GM12892 (cell line): Measurements from ENCODE around the gene CYP2J2. TPM values are rescaled to one million over a fixed set of nuclear protein-coding genes. Genes with fewer than 3 reads are reported as not detected.
"Not testable (repeated sequence)": the region's sequence is repeated elsewhere in the genome, so short reads cannot be mapped to it uniquely, and the experiment has no call there.

ENCODE experiments used
- DNase-seq: peaks from one replicate; pipeline ENCODE4 v3.0.0; 2011; ENCODE audit not compliant: insufficient read length
- FAIRE-seq: peaks from 2 replicates; lab custom pipeline; 2011; peaks lifted over from hg19 to GRCh38; lab: Jason Lieb, UNC
- POLR2A ChIP-seq: IDR thresholded peaks from 2 replicates; pipeline ENCODE4 v1.6.1; 2011; ENCODE audit warnings: low read depth, low read length, control low read depth
- POLR2AphosphoS5 ChIP-seq: IDR thresholded peaks from 2 replicates; pipeline ENCODE4 v1.6.1; 2011; ENCODE audit warnings: low read depth, low read length, control low read depth
- TAF1 ChIP-seq: IDR thresholded peaks from 2 replicates; pipeline ENCODE4 v1.6.1; 2011; ENCODE audit warnings: low read depth, mild to moderate bottlenecking, control low read depth, low read length, borderline replicate concordance
- polyA plus RNA-seq: library from polyadenylated mRNA; unstranded; fragments of >200 nt; gene quantifications from one replicate; pipeline ENCODE4 v1.2.1, GENCODE V29; 2012; ENCODE audit warnings: missing spikeins, inconsistent platforms; ENCODE audit not compliant: missing spikeins

The CYP2J2 gene, protein sequence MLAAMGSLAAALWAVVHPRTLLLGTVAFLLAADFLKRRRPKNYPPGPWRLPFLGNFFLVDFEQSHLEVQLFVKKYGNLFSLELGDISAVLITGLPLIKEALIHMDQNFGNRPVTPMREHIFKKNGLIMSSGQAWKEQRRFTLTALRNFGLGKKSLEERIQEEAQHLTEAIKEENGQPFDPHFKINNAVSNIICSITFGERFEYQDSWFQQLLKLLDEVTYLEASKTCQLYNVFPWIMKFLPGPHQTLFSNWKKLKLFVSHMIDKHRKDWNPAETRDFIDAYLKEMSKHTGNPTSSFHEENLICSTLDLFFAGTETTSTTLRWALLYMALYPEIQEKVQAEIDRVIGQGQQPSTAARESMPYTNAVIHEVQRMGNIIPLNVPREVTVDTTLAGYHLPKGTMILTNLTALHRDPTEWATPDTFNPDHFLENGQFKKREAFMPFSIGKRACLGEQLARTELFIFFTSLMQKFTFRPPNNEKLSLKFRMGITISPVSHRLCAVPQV
- polyA plus RNA-seq, result not detected

DNA sequence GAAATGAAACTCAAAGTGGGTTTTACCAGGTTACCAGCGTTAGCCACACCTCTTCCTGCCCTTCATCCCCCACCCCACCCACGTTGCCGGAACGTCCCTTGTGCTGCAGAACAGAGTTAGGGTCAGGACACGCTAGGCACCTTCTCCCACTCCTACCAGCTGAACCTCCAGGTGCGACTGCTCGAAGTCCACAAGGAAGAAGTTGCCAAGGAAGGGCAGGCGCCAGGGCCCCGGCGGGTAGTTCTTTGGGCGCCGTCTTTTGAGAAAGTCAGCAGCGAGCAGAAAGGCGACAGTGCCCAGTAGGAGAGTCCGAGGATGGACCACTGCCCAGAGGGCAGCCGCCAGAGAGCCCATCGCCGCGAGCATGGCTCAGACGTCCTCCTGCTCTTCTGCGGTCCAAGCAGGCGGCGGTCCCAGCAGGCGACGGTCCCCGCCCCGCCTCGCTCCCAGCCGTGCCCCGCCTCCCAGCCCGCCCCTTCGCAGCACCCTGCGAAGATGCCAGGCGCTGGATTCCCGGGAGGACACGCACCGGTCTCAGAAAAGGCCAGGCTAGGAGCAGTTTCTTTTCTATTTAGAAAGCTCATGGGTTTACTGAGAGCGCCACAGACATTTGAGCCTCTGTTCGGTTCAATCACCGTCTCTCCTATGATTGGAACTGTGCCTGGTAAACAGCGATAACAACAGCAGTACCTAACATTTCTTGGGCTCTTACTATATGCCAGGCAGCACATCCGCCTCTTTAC, at the start of gene CYP2J2:
TSS of gene CYP2J2 (minus strand) at position 393 of the 743 bp plus-strand sequence. CDS start at position 366, 27 bp downstream.
- no peak for TF ChIP-seq TAF1
- no peak for TF ChIP-seq POLR2A
- TF ChIP-seq POLR2AphosphoS5, result no peak
- FAIRE-seq, result no peak
- DNase-seq, result no peak

DNA sequence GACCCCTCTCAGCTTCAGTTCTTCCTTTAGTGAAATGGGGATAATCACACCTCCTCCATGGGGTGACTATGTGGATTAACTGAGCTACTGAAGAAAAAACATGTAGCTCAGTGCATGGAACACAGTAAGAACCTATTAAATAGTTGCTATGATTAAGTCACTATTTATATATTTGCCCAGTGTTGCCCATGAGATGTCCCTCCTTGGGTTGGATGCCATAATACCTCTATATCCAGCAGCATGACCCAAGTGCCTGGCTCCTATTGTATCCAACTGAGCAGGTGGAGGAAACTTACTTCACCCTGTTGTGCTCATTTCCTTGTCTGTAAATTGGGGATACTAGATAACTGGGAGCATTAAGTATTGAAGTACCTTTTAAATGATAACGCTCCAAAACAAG, 47.1 kb upstream of the CYP2J2 start:
- TF ChIP-seq POLR2A (no peak), POLR2AphosphoS5 (no peak), TAF1 (no peak)
- FAIRE-seq (no peak), DNase-seq (no peak)

DNA sequence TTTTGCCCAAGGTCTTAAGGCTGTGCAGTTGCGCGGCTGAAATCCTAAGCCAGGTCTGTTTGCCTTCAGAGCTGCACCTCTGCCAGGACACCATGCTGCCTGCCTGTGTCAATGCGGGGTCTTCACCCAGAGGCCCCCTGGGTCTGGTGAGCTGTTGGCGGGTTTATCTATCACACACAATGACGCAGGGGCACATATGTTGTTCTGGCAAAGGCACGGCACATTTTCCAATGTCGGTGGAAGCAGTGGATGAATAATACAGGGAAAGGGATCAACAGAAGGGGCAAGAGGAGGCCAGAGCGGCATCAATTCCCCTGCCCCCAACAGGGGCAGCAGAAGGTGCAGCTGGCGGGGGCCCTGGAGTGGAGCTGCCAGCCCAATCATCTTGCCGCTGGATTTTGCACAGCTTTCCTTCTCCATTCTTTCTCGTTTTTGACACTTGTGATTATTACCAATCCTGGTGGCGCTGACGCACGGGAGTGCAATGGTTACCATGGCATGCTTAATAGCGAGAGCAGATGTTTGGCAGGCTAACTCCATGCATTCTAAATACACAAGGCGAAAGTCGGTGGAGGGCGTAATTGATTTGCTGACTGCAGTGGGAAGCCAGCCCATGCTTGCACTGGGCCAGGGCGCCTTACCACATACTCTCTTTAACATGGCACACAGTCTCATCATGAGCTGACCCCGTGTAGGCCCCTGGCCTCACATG, 45.8 kb upstream of the CYP2J2 start:
- DNase-seq (no peak), FAIRE-seq (no peak)
- TF ChIP-seq POLR2AphosphoS5 (no peak), POLR2A (no peak), TAF1 (no peak)

DNA sequence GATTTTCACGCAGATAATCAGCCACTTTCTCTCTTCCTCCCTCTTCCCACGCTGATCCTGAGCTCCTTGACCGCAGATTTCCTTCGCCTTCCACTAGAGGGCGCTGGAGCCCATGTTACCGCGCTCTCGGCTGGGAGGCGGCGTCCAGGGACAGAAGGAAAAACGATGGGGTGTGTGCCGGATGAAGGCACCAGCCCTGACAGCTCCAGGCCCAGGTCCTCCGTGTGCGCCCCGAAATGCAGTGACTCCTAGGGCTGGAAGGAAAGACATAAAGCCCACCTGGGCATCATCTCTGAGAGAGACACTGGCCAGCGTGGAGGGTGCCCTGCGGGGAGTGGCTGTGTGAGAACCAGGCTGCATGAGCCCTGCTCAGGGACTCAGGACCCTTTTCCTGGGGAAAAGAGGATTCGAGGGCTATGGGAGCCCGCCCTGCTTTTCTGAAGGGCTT, 44.9 kb upstream of the CYP2J2 start:
- TF ChIP-seq TAF1 (no peak), POLR2A (no peak), POLR2AphosphoS5 (no peak)
- peak; percentile 73 for FAIRE-seq
- DNase-seq, result peak; percentile 42

- not testable (repeated sequence) for DNase-seq, FAIRE-seq
Measured at GRCh38 chr1:59969542-59970175, 43.1 kb upstream of the CYP2J2 start.

DNA sequence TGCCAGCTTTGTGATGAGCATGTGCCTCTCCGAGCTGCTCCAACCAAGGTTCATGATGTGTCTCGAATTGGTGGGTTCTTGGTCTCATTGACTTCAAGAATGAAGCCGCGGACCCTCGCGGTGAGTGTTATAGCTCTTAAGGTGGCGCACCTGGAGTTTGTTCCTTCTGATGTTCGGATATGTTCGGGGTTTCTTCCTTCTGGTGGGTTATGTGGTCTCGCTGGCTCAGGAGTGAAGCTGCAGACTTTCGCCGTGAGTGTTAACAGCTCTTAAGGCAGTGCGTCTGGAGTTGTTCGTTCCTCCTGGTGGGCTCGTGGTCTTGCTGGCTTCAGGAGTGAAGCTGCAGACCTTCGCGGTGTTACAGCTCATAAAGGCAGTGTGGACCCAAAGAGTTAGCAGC, 42.2 kb upstream of the CYP2J2 start:
- DNase-seq, FAIRE-seq: not testable (repeated sequence)

- TF ChIP-seq POLR2AphosphoS5 (no peak), POLR2A (no peak), TAF1 (no peak)
- FAIRE-seq (no peak), DNase-seq (no peak)
Measured at GRCh38 chr1:59967780-59968179, 41.2 kb upstream of the CYP2J2 start.

DNA sequence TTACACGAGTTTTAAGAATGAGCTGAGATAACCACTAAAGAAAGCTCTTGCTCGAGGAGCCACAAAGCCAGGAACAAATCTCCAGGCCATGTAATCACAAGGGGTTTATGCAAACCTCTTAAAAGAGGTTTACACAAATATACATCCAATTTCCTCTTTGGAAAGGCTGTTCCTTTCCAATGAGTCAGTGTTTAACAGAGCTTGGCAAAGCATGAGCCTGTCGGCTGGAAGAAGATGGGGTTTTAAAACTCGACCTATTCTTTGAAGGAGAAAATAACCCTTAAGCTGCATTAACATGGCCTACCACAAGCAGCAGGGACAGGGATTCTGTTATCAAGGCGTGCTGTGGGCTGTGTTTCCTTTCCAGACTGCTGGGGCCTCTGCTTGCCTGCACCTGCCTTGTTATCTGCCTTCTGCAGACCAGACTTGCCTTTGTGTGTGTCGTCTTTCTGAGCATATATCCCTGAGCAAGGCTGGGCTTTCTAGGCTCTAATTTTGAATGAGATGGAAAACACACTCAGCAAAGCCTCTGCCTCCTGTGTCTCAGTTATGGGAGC, 40.6 kb upstream of the CYP2J2 start:
- DNase-seq (no peak), FAIRE-seq (no peak)
- no peak for TF ChIP-seq POLR2A
- no peak for TF ChIP-seq POLR2AphosphoS5
- no peak for TF ChIP-seq TAF1

- FAIRE-seq, result no peak
- TF ChIP-seq POLR2AphosphoS5 (no peak), TAF1 (no peak), POLR2A (no peak)
- DNase-seq, result no peak
Measured at GRCh38 chr1:59952065-59952464, 25.5 kb upstream of the CYP2J2 start.

DNA sequence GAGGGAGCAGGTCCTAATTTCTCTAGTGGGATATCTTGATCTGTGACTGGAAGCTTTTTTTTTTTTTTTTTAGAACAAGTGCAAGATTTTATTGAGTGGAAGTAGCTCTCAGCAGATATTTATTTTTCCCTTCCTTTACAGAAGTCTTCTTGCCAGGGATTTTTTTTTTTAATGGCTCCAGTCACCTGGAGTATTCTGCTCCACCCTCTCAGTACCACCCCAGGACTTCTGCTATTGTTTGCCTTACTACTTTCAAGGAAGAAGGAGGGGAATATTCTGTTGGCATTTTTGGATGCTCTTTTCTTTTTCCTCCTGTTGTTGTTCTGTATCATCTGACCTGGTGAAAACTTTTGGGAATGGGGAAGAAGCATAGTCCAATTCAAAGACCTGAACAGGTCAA, 23.1 kb upstream of the CYP2J2 start:
- FAIRE-seq (no peak), DNase-seq (no peak)
- TF ChIP-seq POLR2AphosphoS5, result no peak
- no peak for TF ChIP-seq TAF1
- no peak for TF ChIP-seq POLR2A

DNA sequence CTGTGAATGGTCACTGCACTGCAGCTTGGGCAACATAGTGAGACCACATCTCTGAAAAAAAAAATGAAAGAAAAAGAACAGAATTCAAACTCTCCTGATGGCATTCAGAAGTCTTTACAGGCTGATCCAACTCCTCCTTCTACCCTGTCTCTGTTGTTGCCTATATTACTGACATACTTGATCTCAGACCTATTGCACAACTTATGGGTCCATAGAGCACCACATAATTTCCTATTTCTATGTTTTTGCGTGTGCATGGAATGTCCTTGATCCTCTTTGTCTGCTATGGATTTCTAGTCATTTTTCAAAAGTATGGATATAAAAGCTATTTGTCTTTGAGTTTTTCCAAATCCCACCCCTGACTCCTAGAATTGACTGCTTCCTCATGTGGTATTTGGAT, 22.4 kb upstream of the CYP2J2 start:
- no peak for FAIRE-seq
- no peak for TF ChIP-seq POLR2AphosphoS5
- no peak for TF ChIP-seq TAF1
- no peak for TF ChIP-seq POLR2A

More for the DNA sequence above, 22.4 kb upstream of the CYP2J2 start:
- no peak for DNase-seq
